ENCODE results near the gene TMEM240.

Gene TMEM240

GRCh38 chr1:1547476-1547875 lies 7.1 kb upstream of the TMEM240 start:
- no peak for TF ChIP-seq CTCF (conservative IDR thresholded peaks at IDR 0.05; ENCODE audit: control insufficient read depth, insufficient read depth, low read depth, low read length)
- H3K4me3 ChIP-seq (ENCODE audit: control insufficient read depth, low read depth, low read length) = no peak overlapping the region
- no peak for DNase-seq (ENCODE audit: low read depth)

- no peak for TF ChIP-seq CTCF (conservative IDR thresholded peaks at IDR 0.05; ENCODE audit: control insufficient read depth, insufficient read depth, low read depth, low read length)
- DNase-seq (ENCODE audit: low read depth) = no peak
- H3K4me3 ChIP-seq (ENCODE audit: control insufficient read depth, low read depth, low read length) = no peak overlapping the region
Measured at GRCh38 chr1:1547011-1547410, 6.6 kb upstream of the TMEM240 start.

GRCh38 chr1:1545946-1546737 lies 5.7 kb upstream of the TMEM240 start:
- no peak for DNase-seq (ENCODE audit: low read depth)
- H3K4me3 ChIP-seq (ENCODE audit: control insufficient read depth, low read depth, low read length) = no peak overlapping the region
- TF ChIP-seq CTCF (conservative IDR thresholded peaks at IDR 0.05; ENCODE audit: control insufficient read depth, insufficient read depth, low read depth, low read length) = no peak

GRCh38 chr1:1544544-1544943 lies 4.1 kb upstream of the TMEM240 start:
- no peak for TF ChIP-seq CTCF (conservative IDR thresholded peaks at IDR 0.05; ENCODE audit: control insufficient read depth, insufficient read depth, low read depth, low read length)
- H3K4me3 ChIP-seq (ENCODE audit: control insufficient read depth, low read depth, low read length) = no peak overlapping the region
- no peak for DNase-seq (ENCODE audit: low read depth)

- H3K4me3 ChIP-seq (ENCODE audit: control insufficient read depth, low read depth, low read length) = no peak overlapping the region
- no peak for TF ChIP-seq CTCF (conservative IDR thresholded peaks at IDR 0.05; ENCODE audit: control insufficient read depth, insufficient read depth, low read depth, low read length)
- DNase-seq (ENCODE audit: low read depth) = no peak
Measured at GRCh38 chr1:1543706-1544099, 3.3 kb upstream of the TMEM240 start.

- no peak for TF ChIP-seq CTCF (conservative IDR thresholded peaks at IDR 0.05; ENCODE audit: control insufficient read depth, insufficient read depth, low read depth, low read length)
- no peak overlapping the region for H3K4me3 ChIP-seq (ENCODE audit: control insufficient read depth, low read depth, low read length)
- DNase-seq (ENCODE audit: low read depth) = no peak
Measured at GRCh38 chr1:1542766-1543705, 2.6 kb upstream of the TMEM240 start.

All from fibroblast of mammary gland (primary cell).